ENCODE data around the gene PSRC1. TPM values are rescaled to one million over a fixed set of nuclear protein-coding genes. Genes with fewer than 3 reads are reported as not detected.

Gene PSRC1
- total and polyA plus RNA-seq, 2 of the 8 experiments (the other 6 are each of a cell fraction or from before 2014, with no cell fraction given), result 56.1 to 67.3 TPM

DNA sequence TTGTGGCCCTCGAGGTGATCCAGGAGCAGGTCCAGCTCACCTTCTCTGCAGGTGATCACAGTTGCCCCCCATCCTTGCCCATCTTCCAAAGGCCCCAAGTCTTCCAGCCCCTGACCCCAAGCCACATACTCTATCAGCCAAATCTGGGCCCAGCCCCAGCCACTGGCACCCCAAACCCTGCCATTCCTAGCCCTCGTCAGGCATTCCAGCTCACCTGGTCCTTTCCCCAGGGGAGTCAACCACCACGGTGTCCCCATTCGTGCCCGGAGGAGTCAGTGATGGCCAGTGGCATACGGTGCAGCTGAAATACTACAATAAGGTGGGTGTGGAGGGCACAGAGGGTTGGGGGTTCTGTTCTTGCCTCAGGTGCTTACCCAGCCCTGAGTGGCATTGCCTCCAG, 21.4 kb downstream of the PSRC1 start:
- H4K8ac ChIP-seq (ENCODE audit: extremely low read depth, insufficient read depth, low read length), result no peak overlapping the region
- peaks cover 0 to 11% (median 3%) of the 10 kb centered on the region in 4 experiments; a peak in 4 of 7 replicates for H3K4me1 ChIP-seq (replicated peaks in 1 of 4; ENCODE audit: control insufficient read depth in 3 of 4, insufficient read depth in 4 of 4, low read length in 3 of 4)
- H3K79me1 ChIP-seq (ENCODE audit: low read depth, low read length), result no peaks in the 10 kb centered on the region
- H2BK15ac ChIP-seq (ENCODE audit: low read length), result no peak overlapping the region
- peaks cover 7 to 19% (median 15%) of the 10 kb centered on the region in 4 experiments; a peak in 5 of 8 replicates for H3K36me3 ChIP-seq (ENCODE audit: control insufficient read depth in 2 of 4, insufficient read depth in 4 of 4, low read length in 3 of 4)
- H4K91ac ChIP-seq (replicated peaks; ENCODE audit: insufficient read length, low read length), result no peak overlapping the region
- H3K23ac ChIP-seq (ENCODE audit: insufficient read length), result no peak overlapping the region
- no peak overlapping the region for H2AFZ ChIP-seq (ENCODE audit: low read length)
- H3K18ac ChIP-seq (ENCODE audit: extremely low read depth, low read length), result no peak overlapping the region
- H3K79me2 ChIP-seq (ENCODE audit: control insufficient read depth in 1 of 2, insufficient read depth in 2 of 2, low read length in 2 of 2), result peaks cover 0 to 8% of the 10 kb centered on the region in 2 experiments; a peak in 1 of 4 replicates
- no peaks in the 10 kb centered on the region for H3K9me3 ChIP-seq (ENCODE audit: insufficient read depth in 2 of 2, low read depth in 1 of 2, low read length in 1 of 2)
- no peak overlapping the region for H2AK5ac ChIP-seq (ENCODE audit: low read depth, low read length)
- WGBS, 2 experiments (ENCODE audit: extremely low coverage in 1 of 2, insufficient coverage in 1 of 2, insufficient read length in 1 of 2, insufficient replicate concordance in 2 of 2, low coverage in 1 of 2, low lambda C conversion rate in 2 of 2, missing lambda C conversion rate in 1 of 2), result 88% methylated on average over 6 of the region's 6 CpGs; no CpG with 5 or more reads in 1 of the 2 experiments
- no peaks in the 10 kb centered on the region for H3K27me3 ChIP-seq (replicated peaks in 1 of 4; ENCODE audit: control insufficient read depth in 3 of 4, extremely low read depth in 1 of 4, insufficient read depth in 3 of 4, low read length in 3 of 4)
- H3K56ac ChIP-seq (replicated peaks; ENCODE audit: insufficient read length, low read depth, low read length), result no peak overlapping the region
- H3K23me2 ChIP-seq (ENCODE audit: low read depth, low read length), result no peaks in the 10 kb centered on the region
- no peak overlapping the region for H3K4me3 ChIP-seq (ENCODE audit: extremely low read depth in 1 of 4, insufficient read depth in 2 of 4, low read depth in 3 of 4, low read length in 4 of 4)
- H3K9ac ChIP-seq (replicated peaks in 1 of 4; ENCODE audit: extremely low read depth in 1 of 4, low read depth in 3 of 4, low read length in 3 of 4), result no peak overlapping the region
- no peak overlapping the region for H4K5ac ChIP-seq (ENCODE audit: insufficient read length, low read depth, low read length)
- FAIRE-seq (no peak), DNase-seq (ENCODE audit: low read depth in 1 of 2, low spot score in 2 of 2) (no peak)
- H2BK120ac ChIP-seq (replicated peaks; ENCODE audit: low read depth, low read length), result no peak overlapping the region
- no peak overlapping the region for H2BK20ac ChIP-seq (ENCODE audit: low read length)
- no peak overlapping the region for H2BK12ac ChIP-seq (ENCODE audit: low read depth, low read length)
- H4K20me1 ChIP-seq (replicated peaks in 1 of 2; ENCODE audit: control insufficient read depth in 1 of 2, insufficient read depth in 2 of 2, low read length in 2 of 2), result peaks cover 0 to 7% of the 10 kb centered on the region in 2 experiments
- H3K4ac ChIP-seq (replicated peaks; ENCODE audit: insufficient read length, low read depth, low read length), result no peak overlapping the region
- TF ChIP-seq SAP30 (IDR thresholded peaks at IDR 0.05; ENCODE audit: insufficient read depth, insufficient replicate concordance, low read length) (no peak), BACH1 (IDR thresholded peaks at IDR 0.05; ENCODE audit: low read length) (no peak), SP2 (IDR thresholded peaks at IDR 0.05; ENCODE audit: low read length) (no peak), SIRT6 (IDR thresholded peaks at IDR 0.05; ENCODE audit: low read length) (no peak), SIX5 (IDR thresholded peaks at IDR 0.05; ENCODE audit: low read depth, low read length) (no peak), TAF1 (IDR thresholded peaks at IDR 0.05; ENCODE audit: low read depth, low read length) (no peak), SUZ12 (IDR thresholded peaks at IDR 0.05; ENCODE audit: low read length) (no peak), RBBP5 (IDR thresholded peaks at IDR 0.05; ENCODE audit: borderline replicate concordance, low read depth, low read length) (no peak)
- H3K4me2 ChIP-seq (ENCODE audit: insufficient read depth in 1 of 2, low read depth in 2 of 2, low read length in 2 of 2), result no peak overlapping the region
- CTCF ChIA-PET (ENCODE audit: partially characterized antibody), result interaction anchor here (0.7 to 8.5 kb wide), 8 partner anchors 7 to 236 kb away, joined by 3 to 95 read pairs (median 5); partner anchors contain the start of gene SORT1
- no peak overlapping the region for H3K27ac ChIP-seq (ENCODE audit: low read depth, low read length)
- H2BK5ac ChIP-seq (ENCODE audit: low read depth, low read length), result no peak overlapping the region
- POLR2A ChIA-PET (ENCODE audit: partially characterized antibody), result interaction anchor here (1.5 to 1.6 kb wide), 2 partner anchors 16 to 21 kb away, joined by 3 read pairs; partner anchors contain the start of gene PSRC1
- H3K14ac ChIP-seq (ENCODE audit: insufficient read length), result no peak overlapping the region
